Smooth muscle cell (in vitro differentiated cells): ENCODE measurements around the gene TMEM147. TPM values are rescaled to one million over a fixed set of nuclear protein-coding genes. Genes with fewer than 3 reads are reported as not detected.
A peak's percentile ranks its signal among the peaks of the same experiment; 100 is the strongest.

Source experiments
- DNase-seq: peaks from one replicate; lab custom pipeline; 2025; ENCODE audit not compliant: unreplicated experiment; lab: John Stamatoyannopoulos, UW
- H2AFZ ChIP-seq: fragments of 200-600 bp; sonication (generic); 2 replicates; pipeline ENCODE4 v1.6.0; 2016; ENCODE audit warnings: antibody characterized with exemption, low read depth, mild to moderate bottlenecking
- H3F3A ChIP-seq: fragments of 200-600 bp; sonication (generic); 2 replicates; pipeline ENCODE4 v1.6.0; 2017; ENCODE audit warnings: antibody characterized with exemption, low read depth
- H3K27ac ChIP-seq: fragments of 200-600 bp; sonication (generic); 2 replicates; pipeline ENCODE4 v1.5.1; 2016; ENCODE audit warnings: low read depth, mild to moderate bottlenecking
- H3K27me3 ChIP-seq: fragments of 200-600 bp; sonication (generic); 2 replicates; pipeline ENCODE4 v1.6.1; 2016; ENCODE audit warnings: low read depth, mild to moderate bottlenecking
- H3K36me3 ChIP-seq: fragments of 200-600 bp; sonication (generic); 2 replicates; pipeline ENCODE4 v1.5.1; 2016; ENCODE audit warnings: low read depth
- H3K4me1 ChIP-seq: fragments of 200-600 bp; sonication (generic); 2 replicates; pipeline ENCODE4 v1.5.1; 2016; ENCODE audit warnings: low read depth
- H3K4me2 ChIP-seq: fragments of 200-600 bp; sonication (generic); 2 replicates; pipeline ENCODE4 v1.6.0; 2016; ENCODE audit warnings: mild to moderate bottlenecking
- H3K4me3 ChIP-seq: fragments of 200-600 bp; sonication (generic); 2 replicates; pipeline ENCODE4 v1.5.1; 2016; ENCODE audit warnings: mild to moderate bottlenecking
- H3K79me2 ChIP-seq: fragments of 200-600 bp; sonication (generic); 2 replicates; pipeline ENCODE4 v1.6.0; 2016; ENCODE audit warnings: low read depth, mild to moderate bottlenecking
- H3K9ac ChIP-seq: fragments of 200-600 bp; sonication (generic); 2 replicates; pipeline ENCODE4 v1.6.0; 2016; ENCODE audit warnings: low read depth
- H3K9me3 ChIP-seq: fragments of 200-600 bp; sonication (generic); replicated peaks from 2 replicates; pipeline ENCODE4 v1.5.1; 2016; ENCODE audit warnings: low read depth
- H4K20me1 ChIP-seq: fragments of 200-600 bp; sonication (generic); 2 replicates; pipeline ENCODE4 v1.6.0; 2016; ENCODE audit warnings: low read depth
- CTCF ChIP-seq: fragments of 200-600 bp; sonication (generic); IDR thresholded peaks from 2 replicates; pipeline ENCODE4 v1.5.1; 2017; ENCODE audit warnings: borderline replicate concordance, mild to moderate bottlenecking, antibody characterized with exemption; ENCODE audit not compliant: insufficient read depth, poor library complexity, severe bottlenecking
- WGBS: methylation state at CpG from one replicate; pipeline ENCODE4 v1.1.7; 2016; ENCODE audit warnings: low lambda C conversion rate; 5-methylcytosine and 5-hydroxymethylcytosine counted together
- polyA plus RNA-seq: library from polyadenylated mRNA; unstranded; fragments of >200 nt; fragmentation: Nextera tagmentation; extraction: Ambion mirVana; gene quantifications from 2 replicates; pipeline ENCODE4 v1.2.1, GENCODE V29; 2016
- total RNA-seq: library from RNA; depleted of rRNA; stranded (reverse); fragments of >200 nt; gene quantifications from 2 replicates; pipeline ENCODE4 v1.2.3, GENCODE V29; 2014

Gene TMEM147
- total and polyA plus RNA-seq, 2 experiments from 2014 or later: 168 to 291 TPM

- no peak for TF ChIP-seq CTCF
- H3K79me2 ChIP-seq: peaks cover 11% of the 10 kb centered on the region
- H3K4me1 ChIP-seq: peaks cover 15% of the 10 kb centered on the region
- no peaks in the 10 kb centered on the region for H3K36me3 ChIP-seq
- H3K9ac ChIP-seq: peak overlapping the region; percentile 88
- H2AFZ ChIP-seq: peak overlapping the region; percentile 92
- H3K4me2 ChIP-seq: peak overlapping the region; percentile 98
- H3K27ac ChIP-seq: peak overlapping the region; percentile 55
- no peaks in the 10 kb centered on the region for H3K27me3 ChIP-seq
- H3K4me3 ChIP-seq: peak overlapping the region; percentile 88
- WGBS: 6% methylated on average over 27 of the region's 27 CpGs
- H3F3A ChIP-seq: no peaks in the 10 kb centered on the region
- H4K20me1 ChIP-seq: no peaks in the 10 kb centered on the region
- DNase-seq: no peak
- H3K9me3 ChIP-seq: no peaks in the 10 kb centered on the region
Measured at GRCh38 chr19:35545855-35546381, 492 bp downstream of the TMEM147 start.

GRCh38 chr19:35546532-35546931 lies 1.1 kb downstream of the TMEM147 start:
- no peaks in the 10 kb centered on the region for H3K36me3 ChIP-seq
- peak overlapping the region; percentile 88 for H3K4me3 ChIP-seq
- DNase-seq: no peak
- H3K9me3 ChIP-seq: no peaks in the 10 kb centered on the region
- no peak overlapping the region for H3K27ac ChIP-seq
- H3F3A ChIP-seq: no peaks in the 10 kb centered on the region
- no peaks in the 10 kb centered on the region for H4K20me1 ChIP-seq
- H3K4me2 ChIP-seq: peak overlapping the region; percentile 98
- 96% methylated on average over 8 of the region's 8 CpGs for WGBS
- no peaks in the 10 kb centered on the region for H3K27me3 ChIP-seq
- no peak for TF ChIP-seq CTCF
- H2AFZ ChIP-seq: no peak overlapping the region
- H3K79me2 ChIP-seq: peaks cover 11% of the 10 kb centered on the region
- peak overlapping the region; percentile 88 for H3K9ac ChIP-seq
- H3K4me1 ChIP-seq: peaks cover 15% of the 10 kb centered on the region

- no peak overlapping the region for H3K27ac ChIP-seq
- peak; percentile 71 for TF ChIP-seq CTCF
- H3K36me3 ChIP-seq: no peaks in the 10 kb centered on the region
- H3F3A ChIP-seq: no peaks in the 10 kb centered on the region
- no peak overlapping the region for H3K9ac ChIP-seq
- no peak overlapping the region for H2AFZ ChIP-seq
- no peaks in the 10 kb centered on the region for H3K9me3 ChIP-seq
- peaks cover 11% of the 10 kb centered on the region for H3K79me2 ChIP-seq
- no peak overlapping the region for H3K4me2 ChIP-seq
- H3K4me3 ChIP-seq: no peak overlapping the region
- no peaks in the 10 kb centered on the region for H3K27me3 ChIP-seq
- H3K4me1 ChIP-seq: peaks cover 14% of the 10 kb centered on the region
- WGBS: 28% methylated on average over 6 of the region's 6 CpGs
- no peak for DNase-seq
- no peaks in the 10 kb centered on the region for H4K20me1 ChIP-seq
Measured at GRCh38 chr19:35549174-35549788, 3.9 kb downstream of the TMEM147 start.
